ENCODE data around the gene VWA8. TPM values are rescaled to one million over a fixed set of nuclear protein-coding genes. Genes with fewer than 3 reads are reported as not detected.
"Not testable (repeated sequence)": the region's sequence is repeated elsewhere in the genome, so short reads cannot be mapped to it uniquely, and the experiment has no call there.

VWA8 gene
- total RNA-seq, 6 experiments from 2014 or later: 11.3 to 14.7 (median 13.8) TPM

- peaks cover 4% of the 10 kb centered on the region; the same call in 1 of the 2 replicates for H3K27me3 Mint-ChIP-seq (ENCODE audit: insufficient read depth)
- no peaks in the 10 kb centered on the region for H3K4me1 Mint-ChIP-seq (ENCODE audit: low read depth)
- TF ChIP-seq, protein P1, sequence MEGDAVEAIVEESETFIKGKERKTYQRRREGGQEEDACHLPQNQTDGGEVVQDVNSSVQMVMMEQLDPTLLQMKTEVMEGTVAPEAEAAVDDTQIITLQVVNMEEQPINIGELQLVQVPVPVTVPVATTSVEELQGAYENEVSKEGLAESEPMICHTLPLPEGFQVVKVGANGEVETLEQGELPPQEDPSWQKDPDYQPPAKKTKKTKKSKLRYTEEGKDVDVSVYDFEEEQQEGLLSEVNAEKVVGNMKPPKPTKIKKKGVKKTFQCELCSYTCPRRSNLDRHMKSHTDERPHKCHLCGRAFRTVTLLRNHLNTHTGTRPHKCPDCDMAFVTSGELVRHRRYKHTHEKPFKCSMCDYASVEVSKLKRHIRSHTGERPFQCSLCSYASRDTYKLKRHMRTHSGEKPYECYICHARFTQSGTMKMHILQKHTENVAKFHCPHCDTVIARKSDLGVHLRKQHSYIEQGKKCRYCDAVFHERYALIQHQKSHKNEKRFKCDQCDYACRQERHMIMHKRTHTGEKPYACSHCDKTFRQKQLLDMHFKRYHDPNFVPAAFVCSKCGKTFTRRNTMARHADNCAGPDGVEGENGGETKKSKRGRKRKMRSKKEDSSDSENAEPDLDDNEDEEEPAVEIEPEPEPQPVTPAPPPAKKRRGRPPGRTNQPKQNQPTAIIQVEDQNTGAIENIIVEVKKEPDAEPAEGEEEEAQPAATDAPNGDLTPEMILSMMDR (IDR thresholded peaks at IDR 0.05): no peak
- DNase-seq: no peak
- peaks cover 19% of the 10 kb centered on the region for H3K36me3 Mint-ChIP-seq (ENCODE audit: low read depth)
- H3K9me3 Mint-ChIP-seq: no peaks in the 10 kb centered on the region
- H3K4me3 Mint-ChIP-seq: no peak overlapping the region
- no peak overlapping the region for H3K27ac Mint-ChIP-seq
Observed at GRCh38 chr13:41582027-41582463, 378.9 kb downstream of the VWA8 start.

- H3K27me3 Mint-ChIP-seq (ENCODE audit: insufficient read depth): peaks cover 4% of the 10 kb centered on the region; the same call in 1 of the 2 replicates
- H3K36me3 Mint-ChIP-seq (ENCODE audit: low read depth): peaks cover 24% of the 10 kb centered on the region
- TF ChIP-seq, protein P1 (IDR thresholded peaks at IDR 0.05): no peak
- no peak for DNase-seq
- no peak overlapping the region for H3K27ac Mint-ChIP-seq
- no peak overlapping the region for H3K4me3 Mint-ChIP-seq
- no peaks in the 10 kb centered on the region for H3K9me3 Mint-ChIP-seq
- H3K4me1 Mint-ChIP-seq (ENCODE audit: low read depth): no peaks in the 10 kb centered on the region
Observed at GRCh38 chr13:41580345-41580744, 380.6 kb downstream of the VWA8 start.

DNA sequence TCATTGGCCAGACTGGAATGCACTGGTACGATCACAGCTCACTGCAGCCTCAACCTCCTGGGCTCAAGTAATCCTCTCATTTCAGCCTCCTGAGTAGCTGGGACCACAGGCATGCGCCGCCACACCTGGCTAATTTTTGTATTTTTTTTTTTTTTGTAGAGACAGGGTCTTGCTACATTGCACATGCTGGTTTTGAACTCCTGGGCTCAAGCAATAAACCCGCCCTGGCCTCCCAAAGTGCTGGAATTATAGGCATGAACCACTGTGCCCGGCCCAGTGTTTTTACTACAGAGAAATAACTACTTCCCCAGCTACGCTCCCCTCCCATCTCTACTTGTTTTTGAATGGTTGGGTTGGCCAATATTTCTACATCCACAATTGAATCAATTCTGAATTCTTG lies 381.0 kb downstream of the VWA8 start:
- H3K36me3 Mint-ChIP-seq (ENCODE audit: low read depth): peaks cover 22% of the 10 kb centered on the region
- no peak for DNase-seq
- TF ChIP-seq, protein P1 (IDR thresholded peaks at IDR 0.05): no peak
- no peaks in the 10 kb centered on the region for H3K4me1 Mint-ChIP-seq (ENCODE audit: low read depth)
- no peak overlapping the region for H3K4me3 Mint-ChIP-seq
- no peaks in the 10 kb centered on the region for H3K9me3 Mint-ChIP-seq
- H3K27me3 Mint-ChIP-seq (ENCODE audit: insufficient read depth): peaks cover 4% of the 10 kb centered on the region; the same call in 1 of the 2 replicates
- no peak overlapping the region for H3K27ac Mint-ChIP-seq

DNA sequence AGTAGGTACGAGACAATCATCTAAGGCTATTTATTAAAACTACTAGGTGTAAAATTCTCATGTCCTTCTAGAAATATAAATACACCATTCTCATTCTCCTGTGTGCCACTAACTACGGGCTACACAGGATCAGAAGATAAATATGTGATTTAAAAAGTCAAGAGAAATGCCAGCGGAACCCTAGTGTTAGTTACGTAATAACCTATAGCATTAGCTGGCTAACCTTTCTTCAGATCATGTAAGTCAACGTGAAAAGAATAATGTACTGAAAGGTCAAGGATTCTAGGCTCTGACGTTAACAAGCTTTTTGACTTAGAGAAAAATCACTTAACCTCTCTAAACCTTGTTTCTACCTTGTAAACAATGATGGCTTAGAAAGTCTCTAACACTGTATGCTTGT lies 381.7 kb downstream of the VWA8 start:
- peaks cover 4% of the 10 kb centered on the region; the same call in 1 of the 2 replicates for H3K27me3 Mint-ChIP-seq (ENCODE audit: insufficient read depth)
- H3K27ac Mint-ChIP-seq: no peak overlapping the region
- DNase-seq: no peak
- no peaks in the 10 kb centered on the region for H3K4me1 Mint-ChIP-seq (ENCODE audit: low read depth)
- no peak overlapping the region for H3K4me3 Mint-ChIP-seq
- TF ChIP-seq, protein P1 (IDR thresholded peaks at IDR 0.05): no peak
- H3K9me3 Mint-ChIP-seq: no peaks in the 10 kb centered on the region
- peaks cover 24% of the 10 kb centered on the region for H3K36me3 Mint-ChIP-seq (ENCODE audit: low read depth)

- Mint-ChIP-seq H3K9me3 (no peaks in the 10 kb centered on the region), H3K36me3 (ENCODE audit: low read depth) (peaks cover 21% of the 10 kb centered on the region), H3K27ac (no peak overlapping the region), H3K4me3 (no peak overlapping the region), H3K27me3 (ENCODE audit: insufficient read depth) (peaks cover 4% of the 10 kb centered on the region; the same call in 1 of the 2 replicates), H3K4me1 (ENCODE audit: low read depth) (no peaks in the 10 kb centered on the region)
- TF ChIP-seq, protein P1 (IDR thresholded peaks at IDR 0.05): no peak
- no peak for DNase-seq
Observed at GRCh38 chr13:41578371-41578770, 382.5 kb downstream of the VWA8 start.

DNA sequence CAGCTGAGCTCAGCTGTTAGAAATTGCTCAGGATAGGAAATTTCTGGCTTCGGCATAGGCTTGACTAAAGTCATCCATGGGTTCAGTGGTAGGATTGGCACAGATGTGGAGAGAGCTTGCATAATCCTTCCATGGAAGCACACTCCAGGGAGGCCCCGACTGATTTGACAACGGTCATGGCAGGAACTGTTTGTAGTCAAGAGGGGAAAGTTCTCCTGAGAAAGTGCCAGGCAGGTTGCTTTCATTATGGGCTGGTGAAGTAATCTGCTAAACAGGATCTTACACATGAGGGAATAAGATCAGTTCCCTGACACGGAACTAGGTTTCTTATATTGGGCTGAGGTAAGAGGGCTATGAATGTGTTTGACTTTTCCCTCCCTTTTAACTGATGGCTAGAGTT lies 383.5 kb downstream of the VWA8 start:
- DNase-seq: no peak
- H3K27ac Mint-ChIP-seq: no peak overlapping the region
- 0 out of 2 replicates have a peak, but pooled peaks cover 2% of the 10 kb centered on the region for H3K27me3 Mint-ChIP-seq (ENCODE audit: insufficient read depth)
- peaks cover 21% of the 10 kb centered on the region for H3K36me3 Mint-ChIP-seq (ENCODE audit: low read depth)
- TF ChIP-seq, protein P1 (IDR thresholded peaks at IDR 0.05): no peak
- no peaks in the 10 kb centered on the region for H3K9me3 Mint-ChIP-seq
- no peak overlapping the region for H3K4me3 Mint-ChIP-seq
- H3K4me1 Mint-ChIP-seq (ENCODE audit: low read depth): no peaks in the 10 kb centered on the region

DNA sequence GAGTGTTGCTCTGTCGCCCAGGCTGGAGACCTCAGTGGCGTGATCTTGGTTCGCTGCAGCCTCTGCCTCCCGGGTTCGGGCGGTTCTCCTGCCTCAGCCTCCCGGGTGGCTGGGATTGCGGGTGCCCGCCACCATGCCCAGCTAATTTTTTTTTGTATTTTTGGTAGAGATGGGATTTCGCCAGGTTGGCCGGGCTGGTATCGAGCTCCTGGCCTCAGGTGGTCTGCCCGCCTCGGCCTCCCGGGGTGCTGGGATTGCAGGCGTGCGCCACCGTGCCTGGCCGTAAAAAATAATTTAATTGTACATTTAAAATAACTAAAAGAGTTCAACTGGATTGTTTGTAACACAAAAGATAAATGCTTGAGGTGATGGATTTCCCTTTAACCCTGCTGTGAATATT lies 387.3 kb downstream of the VWA8 start:
- not testable (repeated sequence) for H3K27me3 Mint-ChIP-seq (ENCODE audit: insufficient read depth); H3K27ac Mint-ChIP-seq; H3K4me3 Mint-ChIP-seq; H3K4me1 Mint-ChIP-seq (ENCODE audit: low read depth); H3K9me3 Mint-ChIP-seq; DNase-seq
- peaks cover 12% of the 10 kb centered on the region for H3K36me3 Mint-ChIP-seq (ENCODE audit: low read depth)

GRCh38 chr13:41571817-41572340 lies 389.0 kb downstream of the VWA8 start:
- peaks cover 21% of the 10 kb centered on the region for H3K36me3 Mint-ChIP-seq (ENCODE audit: low read depth)
- H3K27ac Mint-ChIP-seq; H3K9me3 Mint-ChIP-seq; H3K27me3 Mint-ChIP-seq (ENCODE audit: insufficient read depth); H3K4me1 Mint-ChIP-seq (ENCODE audit: low read depth); DNase-seq; H3K4me3 Mint-ChIP-seq: not testable (repeated sequence)
